Upper lobe of left lung (tissue), 6 donors: ENCODE results near the gene NFIX. TPM values are rescaled to one million over a fixed set of nuclear protein-coding genes. Genes with fewer than 3 reads are reported as not detected.

Source experiments
- ATAC-seq, 2 donors: fragments of 200-7000 bp; cut with Tn5 transposase; one replicate each; pipeline ENCODE4 v1.9.1; 2022; ENCODE audit warnings: mild to moderate bottlenecking in 2 of 2, moderate library complexity in 2 of 2; ENCODE audit not compliant: low FRiP score in 2 of 2
- DNase-seq, 2 donors: peaks; one replicate each; pipeline ENCODE4 v3.0.0-alpha.2; 2019 to 2020
- H3K27ac ChIP-seq, 4 donors: fragments of 200-600 bp; sonication (generic); one replicate each; pipeline ENCODE4 v1.5.1; 2016 to 2019
- H3K27me3 ChIP-seq, 4 donors: fragments of 200-600 bp; sonication (generic); one replicate each; pipeline ENCODE4 v1.5.1; 2017 to 2019
- H3K36me3 ChIP-seq, 4 donors: fragments of 200-600 bp; sonication (generic); one replicate each; pipeline ENCODE4 v1.5.1; 2016 to 2019
- H3K4me1 ChIP-seq, 4 donors: fragments of 200-600 bp; sonication (generic); one replicate each; pipeline ENCODE4 v1.5.1; 2018 to 2019
- H3K4me3 ChIP-seq, 4 donors: fragments of 200-600 bp; sonication (generic); one replicate each; pipeline ENCODE4 v1.5.1; 2017 to 2019; ENCODE audit warnings: mild to moderate bottlenecking in 2 of 4, moderate library complexity in 1 of 4
- H3K9me3 ChIP-seq, 4 donors: fragments of 200-600 bp; sonication (generic); one replicate each; pipeline ENCODE4 v1.5.1; 2018 to 2019
- EP300 ChIP-seq, 4 donors: sonication (generic); formaldehyde crosslinking; IDR thresholded peaks; one replicate each; pipeline ENCODE4 v1.5.1; 2017; ENCODE audit warnings: antibody characterized with exemption in 4 of 4, control low read depth in 2 of 4
- POLR2A ChIP-seq, 4 donors: fragments of 450-650 bp; IDR thresholded peaks; one replicate each; pipeline ENCODE4 v1.5.1; 2016 to 2017; ENCODE audit warnings: antibody characterized with exemption in 4 of 4, mild to moderate bottlenecking in 2 of 4
- POLR2AphosphoS5 ChIP-seq, 2 donors: sonication (generic); formaldehyde crosslinking; IDR thresholded peaks; one replicate each; pipeline ENCODE4 v1.5.1; 2017; ENCODE audit warnings: antibody characterized with exemption in 2 of 2
- WGBS, 2 donors: methylation state at CpG; one replicate each; pipeline ENCODE4 v1.1.5; 2017 to 2018; 5-methylcytosine and 5-hydroxymethylcytosine counted together
- total RNA-seq, 6 donors: library from RNA; depleted of rRNA in 4 of 6; stranded (reverse); fragments of >200 nt in 4 of 6; gene quantifications; one replicate each; pipeline versions ENCODE4 v1.1.0 to v1.2.1, GENCODE V29; 2016 to 2021
- TF ChIP-seq, protein P1 (sequence below), 6 experiments: fragments of 450-650 bp in 4 of 6; fragments of 200-600 bp in 2 of 6; sonication (generic) in 2 of 6; IDR thresholded peaks; one replicate each; pipeline ENCODE4 v1.5.1; 2016 to 2019; ENCODE audit warnings: antibody characterized with exemption in 6 of 6
- donor health status: DM: no; HTN: no; CAD: no; lungs with moderate emphysema.
- donor health status: DM: no; HTN: yes; CAD: no; lungs with severe emphysema.

NFIX gene
- total RNA-seq, 6 donors from 2014 or later, result 64.0 to 188 (median 107) TPM

DNA sequence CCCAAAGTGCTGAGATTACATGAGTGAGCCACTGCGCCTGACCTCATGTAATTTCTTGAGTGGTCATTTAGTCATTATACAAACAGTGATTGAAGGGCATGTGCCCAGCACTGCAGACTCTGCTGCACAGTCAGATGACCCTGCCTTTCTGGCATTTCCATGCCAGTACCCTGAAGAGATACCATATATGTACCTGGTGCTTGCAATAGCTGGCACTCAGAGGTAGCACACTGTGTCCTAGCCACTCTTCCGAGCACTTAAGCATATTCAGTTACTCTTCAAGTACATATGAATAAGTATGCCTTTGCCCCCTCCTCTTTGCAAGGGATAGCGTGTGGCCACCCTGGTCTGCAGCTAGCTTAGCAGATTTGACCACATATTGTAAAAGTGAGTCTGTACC is 139.4 kb downstream of the NFIX start:
- Histone ChIP-seq H3K36me3 (peaks cover 13 to 47% (median 41%) of the 10 kb centered on the region in 4 donors), H3K4me3 (no peak overlapping the region), H3K4me1 (peaks cover 10 to 34% (median 23%) of the 10 kb centered on the region in 4 donors), H3K27ac (peak overlapping the region; percentile 53 to 79 (median 65)), H3K9me3 (no peaks in the 10 kb centered on the region), H3K27me3 (no peaks in the 10 kb centered on the region)
- ATAC-seq (peak; percentile 45 to 94), DNase-seq (peak in 1 of 2 donors; percentile 88)
- 42 to 85% methylated on average over 2 to 3 of the region's 3 CpGs for WGBS, 2 donors
- TF ChIP-seq POLR2A (IDR thresholded peaks at IDR 0.05), result peak in 1 of 4 donors; percentile 28
- peak in 3 of 4 donors; percentile 33 to 98 (median 83) for TF ChIP-seq EP300 (IDR thresholded peaks at IDR 0.05)
- TF ChIP-seq, protein P1, sequence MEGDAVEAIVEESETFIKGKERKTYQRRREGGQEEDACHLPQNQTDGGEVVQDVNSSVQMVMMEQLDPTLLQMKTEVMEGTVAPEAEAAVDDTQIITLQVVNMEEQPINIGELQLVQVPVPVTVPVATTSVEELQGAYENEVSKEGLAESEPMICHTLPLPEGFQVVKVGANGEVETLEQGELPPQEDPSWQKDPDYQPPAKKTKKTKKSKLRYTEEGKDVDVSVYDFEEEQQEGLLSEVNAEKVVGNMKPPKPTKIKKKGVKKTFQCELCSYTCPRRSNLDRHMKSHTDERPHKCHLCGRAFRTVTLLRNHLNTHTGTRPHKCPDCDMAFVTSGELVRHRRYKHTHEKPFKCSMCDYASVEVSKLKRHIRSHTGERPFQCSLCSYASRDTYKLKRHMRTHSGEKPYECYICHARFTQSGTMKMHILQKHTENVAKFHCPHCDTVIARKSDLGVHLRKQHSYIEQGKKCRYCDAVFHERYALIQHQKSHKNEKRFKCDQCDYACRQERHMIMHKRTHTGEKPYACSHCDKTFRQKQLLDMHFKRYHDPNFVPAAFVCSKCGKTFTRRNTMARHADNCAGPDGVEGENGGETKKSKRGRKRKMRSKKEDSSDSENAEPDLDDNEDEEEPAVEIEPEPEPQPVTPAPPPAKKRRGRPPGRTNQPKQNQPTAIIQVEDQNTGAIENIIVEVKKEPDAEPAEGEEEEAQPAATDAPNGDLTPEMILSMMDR (IDR thresholded peaks at IDR 0.05), result no peak
- peak; percentile 59 to 76 for TF ChIP-seq POLR2AphosphoS5 (IDR thresholded peaks at IDR 0.05)

DNA sequence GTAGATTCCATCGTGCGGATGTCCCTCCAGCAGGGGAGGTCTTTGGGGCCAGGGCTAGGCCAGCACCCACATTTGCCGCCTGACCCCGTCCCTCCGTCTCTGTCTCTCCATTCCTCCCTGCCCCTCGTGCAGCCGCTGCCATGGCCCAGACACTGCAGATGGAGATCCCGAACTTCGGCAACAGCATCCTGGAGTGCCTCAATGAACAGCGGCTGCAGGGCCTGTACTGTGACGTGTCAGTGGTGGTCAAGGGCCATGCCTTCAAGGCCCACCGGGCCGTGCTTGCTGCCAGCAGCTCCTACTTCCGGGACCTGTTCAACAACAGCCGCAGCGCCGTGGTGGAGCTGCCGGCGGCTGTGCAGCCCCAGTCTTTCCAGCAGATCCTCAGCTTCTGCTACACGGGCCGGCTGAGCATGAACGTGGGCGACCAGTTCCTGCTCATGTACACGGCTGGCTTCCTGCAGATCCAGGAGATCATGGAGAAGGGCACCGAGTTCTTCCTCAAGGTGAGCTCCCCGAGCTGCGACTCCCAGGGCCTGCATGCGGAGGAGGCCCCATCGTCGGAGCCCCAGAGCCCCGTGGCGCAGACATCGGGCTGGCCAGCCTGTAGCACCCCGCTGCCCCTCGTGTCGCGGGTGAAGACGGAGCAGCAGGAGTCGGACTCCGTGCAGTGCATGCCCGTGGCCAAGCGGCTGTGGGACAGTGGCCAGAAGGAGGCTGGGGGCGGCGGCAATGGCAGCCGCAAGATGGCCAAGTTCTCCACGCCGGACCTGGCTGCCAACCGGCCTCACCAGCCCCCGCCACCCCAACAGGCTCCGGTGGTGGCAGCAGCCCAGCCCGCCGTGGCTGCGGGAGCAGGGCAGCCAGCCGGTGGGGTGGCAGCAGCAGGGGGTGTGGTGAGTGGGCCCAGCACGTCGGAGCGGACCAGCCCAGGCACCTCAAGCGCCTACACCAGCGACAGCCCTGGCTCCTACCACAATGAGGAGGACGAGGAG is 140.1 kb downstream of the NFIX start:
- H3K4me3 ChIP-seq, result no peak overlapping the region
- peaks cover 13 to 53% (median 45%) of the 10 kb centered on the region in 4 donors for H3K36me3 ChIP-seq
- H3K4me1 ChIP-seq, result peaks cover 10 to 38% (median 23%) of the 10 kb centered on the region in 4 donors
- no peak for TF ChIP-seq POLR2A (IDR thresholded peaks at IDR 0.05)
- TF ChIP-seq, protein P1 (IDR thresholded peaks at IDR 0.05), result no peak
- TF ChIP-seq POLR2AphosphoS5 (IDR thresholded peaks at IDR 0.05), result no peak
- TF ChIP-seq EP300 (IDR thresholded peaks at IDR 0.05), result no peak
- H3K27me3 ChIP-seq, result no peaks in the 10 kb centered on the region
- H3K27ac ChIP-seq, result peak overlapping the region; percentile 50 to 79 (median 53)
- 94 to 95% methylated on average over 19 to 55 of the region's 60 CpGs for WGBS, 2 donors
- ATAC-seq (no peak), DNase-seq (no peak)
- no peaks in the 10 kb centered on the region for H3K9me3 ChIP-seq

DNA sequence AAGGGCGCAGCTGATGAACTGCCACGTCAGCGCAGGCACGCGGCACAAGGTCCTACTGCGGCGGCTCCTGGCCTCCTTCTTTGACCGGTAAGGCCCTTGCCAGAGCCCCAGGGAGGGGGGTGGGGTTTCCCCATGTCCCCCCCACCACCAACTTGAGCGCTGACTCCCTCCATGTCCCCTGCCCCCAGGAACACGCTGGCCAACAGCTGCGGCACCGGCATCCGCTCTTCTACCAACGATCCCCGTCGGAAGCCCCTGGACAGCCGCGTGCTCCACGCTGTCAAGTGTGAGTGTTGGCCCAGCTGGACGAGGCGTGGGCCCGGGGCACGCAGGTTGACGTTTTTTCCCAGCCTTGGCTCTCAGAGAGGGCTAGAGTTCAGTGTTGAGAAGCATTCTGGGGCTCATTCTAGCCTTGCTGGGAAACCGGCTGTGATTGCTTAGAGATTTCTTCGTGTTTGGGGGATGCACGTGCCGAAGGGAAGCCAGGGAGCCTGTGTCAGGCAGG is 142.1 kb downstream of the NFIX start:
- WGBS, 2 donors, result 88 to 91% methylated on average over 15 to 28 of the region's 28 CpGs

DNA sequence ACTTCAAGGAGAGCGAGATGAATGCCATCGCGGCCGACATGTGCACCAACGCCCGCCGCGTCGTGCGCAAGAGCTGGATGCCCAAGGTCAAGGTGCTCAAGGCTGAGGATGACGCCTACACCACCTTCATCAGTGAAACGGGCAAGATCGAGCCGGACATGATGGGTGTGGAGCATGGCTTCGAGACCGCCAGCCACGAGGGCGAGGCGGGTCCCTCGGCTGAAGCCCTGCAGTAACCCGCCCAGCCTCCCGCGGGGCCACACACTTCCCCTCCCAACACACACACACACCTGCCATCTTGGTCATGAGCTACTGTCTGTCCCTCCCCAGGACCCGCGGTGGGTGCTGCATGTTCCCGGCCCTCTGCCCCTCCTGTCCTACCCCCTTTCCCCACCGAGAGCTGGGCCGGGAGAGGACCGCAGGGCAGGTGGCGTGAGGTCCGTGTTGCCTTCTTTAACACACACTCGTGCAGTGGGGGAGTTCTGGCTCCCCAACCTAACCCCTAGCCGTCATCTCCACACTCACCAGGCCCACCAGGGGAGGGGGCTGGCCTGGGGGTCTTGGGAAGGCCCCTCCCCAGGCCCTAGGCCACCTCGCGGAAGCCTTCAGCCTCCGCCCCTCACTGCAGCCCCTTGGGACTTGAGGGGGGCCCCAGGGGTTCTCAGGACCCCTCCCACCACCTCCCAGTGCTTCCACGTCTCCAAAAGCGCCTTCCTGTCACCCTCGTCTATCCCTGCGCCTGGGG is 143.1 kb downstream of the NFIX start:
- TF ChIP-seq, protein P1 (IDR thresholded peaks at IDR 0.05), result no peak
- TF ChIP-seq POLR2A (IDR thresholded peaks at IDR 0.05), result no peak
- no peak for TF ChIP-seq EP300 (IDR thresholded peaks at IDR 0.05)
- no peak for TF ChIP-seq POLR2AphosphoS5 (IDR thresholded peaks at IDR 0.05)
- H3K27ac ChIP-seq, result no peak overlapping the region
- ATAC-seq (no peak), DNase-seq (no peak)
- H3K4me3 ChIP-seq, result no peak overlapping the region
- peaks cover 13 to 59% (median 46%) of the 10 kb centered on the region in 4 donors for H3K36me3 ChIP-seq
- H3K9me3 ChIP-seq, result no peaks in the 10 kb centered on the region
- WGBS, 2 donors, result 90 to 92% methylated on average over 34 to 39 of the region's 40 CpGs
- H3K4me1 ChIP-seq, result peaks cover 4 to 34% (median 21%) of the 10 kb centered on the region in 4 donors
- no peaks in the 10 kb centered on the region for H3K27me3 ChIP-seq

More for the DNA sequence above, 142.1 kb downstream of the NFIX start:
- Histone ChIP-seq H3K4me1 (peaks cover 10 to 34% (median 23%) of the 10 kb centered on the region in 4 donors), H3K9me3 (no peaks in the 10 kb centered on the region), H3K27me3 (no peaks in the 10 kb centered on the region), H3K27ac (peak overlapping the region in 1 of 4 donors; percentile 27), H3K36me3 (peaks cover 13 to 59% (median 46%) of the 10 kb centered on the region in 4 donors), H3K4me3 (no peak overlapping the region)
- ATAC-seq, result no peak
- DNase-seq, result no peak
- TF ChIP-seq POLR2AphosphoS5 (IDR thresholded peaks at IDR 0.05) (no peak), POLR2A (IDR thresholded peaks at IDR 0.05) (no peak)

DNA sequence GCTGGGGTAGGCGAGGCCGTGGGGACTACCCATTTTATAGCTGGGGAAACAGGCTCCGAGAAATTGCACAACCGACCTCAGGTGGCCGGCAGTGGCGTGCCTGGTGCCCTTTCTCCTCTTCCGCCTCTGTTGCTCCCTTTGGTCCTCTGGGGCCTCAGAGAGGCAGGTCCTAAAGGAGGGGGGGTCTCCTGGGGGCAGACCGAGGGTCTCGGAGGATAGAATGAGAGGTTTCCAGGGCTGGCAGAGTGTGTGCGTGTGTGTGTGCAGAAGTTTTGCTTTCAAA is 143.6 kb downstream of the NFIX start:
- TF ChIP-seq EP300 (IDR thresholded peaks at IDR 0.05) (no peak), POLR2AphosphoS5 (IDR thresholded peaks at IDR 0.05) (no peak), POLR2A (IDR thresholded peaks at IDR 0.05) (no peak)
- TF ChIP-seq, protein P1 (IDR thresholded peaks at IDR 0.05), result no peak

More for the DNA sequence above, 143.6 kb downstream of the NFIX start:
- Histone ChIP-seq H3K4me1 (peaks cover 3 to 30% (median 20%) of the 10 kb centered on the region in 4 donors), H3K9me3 (no peaks in the 10 kb centered on the region), H3K36me3 (peaks cover 13 to 63% (median 48%) of the 10 kb centered on the region in 4 donors), H3K4me3 (no peak overlapping the region), H3K27me3 (no peaks in the 10 kb centered on the region), H3K27ac (peak overlapping the region in 1 of 4 donors; percentile 7)
- 85% methylated on average over 10 of the region's 10 CpGs for WGBS, 2 donors
- DNase-seq (no peak), ATAC-seq (no peak)
